Testis (tissue), 3 donors: Measurements from ENCODE around the gene CPD. TPM values are rescaled to one million over a fixed set of nuclear protein-coding genes. Genes with fewer than 3 reads are reported as not detected.
"Not testable (repeated sequence)": the region's sequence is repeated elsewhere in the genome, so short reads cannot be mapped to it uniquely, and the experiment has no call there.

Experiments
- DNase-seq: peaks from one replicate; pipeline ENCODE4 v3.0.0-alpha.2; 2019
- H3K27ac ChIP-seq, 2 donors: fragments of 200-600 bp; sonication (generic); one replicate each; pipeline ENCODE4 v1.5.1; 2019
- H3K27me3 ChIP-seq: fragments of 200-600 bp; sonication (generic); one replicate; pipeline ENCODE4 v1.5.1; 2019
- H3K36me3 ChIP-seq: fragments of 200-600 bp; sonication (generic); one replicate; pipeline ENCODE4 v1.5.1; 2017; ENCODE audit warnings: low read depth; ENCODE audit errors: missing control alignments
- H3K4me1 ChIP-seq: fragments of 200-600 bp; sonication (generic); one replicate; pipeline ENCODE4 v1.5.1; 2019
- H3K4me3 ChIP-seq, 2 donors: fragments of 200-600 bp; sonication (generic); one replicate each; pipeline ENCODE4 v1.5.1; 2017 to 2019
- H3K9me3 ChIP-seq: fragments of 200-600 bp; sonication (generic); one replicate; pipeline ENCODE4 v1.5.1; 2017
- CTCF ChIP-seq, 3 experiments: fragments of 450-650 bp in 2 of 3; fragments of 200-600 bp in 1 of 3; sonication (generic) in 1 of 3; IDR thresholded peaks; one replicate each; pipeline ENCODE4 v1.5.1; 2016 to 2019; ENCODE audit warnings: antibody characterized with exemption in 3 of 3, mild to moderate bottlenecking in 2 of 3, moderate library complexity in 1 of 3
- POLR2A ChIP-seq: fragments of 450-650 bp; IDR thresholded peaks from one replicate; pipeline ENCODE4 v1.6.1; 2017; ENCODE audit warnings: antibody characterized with exemption, mild to moderate bottlenecking, moderate library complexity
- WGBS, 2 donors: methylation state at CpG; one replicate each; pipeline ENCODE4 v1.1.5; 2018; 5-methylcytosine and 5-hydroxymethylcytosine counted together
- intact Hi-C: fragments of 100-400 bp; cut with DNase I; formaldehyde crosslinking; loops from one replicate; pipeline ENCODE4 v1.15.1; 2023; ENCODE audit warnings: low total_unique reads
- polyA plus RNA-seq: library from polyadenylated mRNA; stranded (reverse); fragments of 350-450 nt; fragmentation: Illumina TruSeq; extraction: RNeasy Lipid Tissue Mini Kit (QIAGEN cat#74804); gene quantifications from one replicate; pipeline ENCODE4 v1.2.3, GENCODE V29; 2014; ENCODE audit warnings: low read depth, low replicate concordance; ENCODE audit not compliant: insufficient read depth
- total RNA-seq, 2 donors: library from RNA; depleted of rRNA; stranded (reverse); fragments of >200 nt; gene quantifications; one replicate each; pipeline ENCODE4 v1.2.3, GENCODE V29; 2016

Gene CPD
- total and polyA plus RNA-seq, 3 donors from 2014 or later = 108 to 194 (median 134) TPM

- no peak for DNase-seq
- H3K27ac ChIP-seq = no peak overlapping the region
- H3K9me3 ChIP-seq = no peaks in the 10 kb centered on the region
- intact Hi-C loops = no loop called here
- 76 to 84% methylated on average over 5 of the region's 5 CpGs for WGBS, 2 donors
- no peaks in the 10 kb centered on the region for H3K27me3 ChIP-seq
- peaks cover 21% of the 10 kb centered on the region for H3K4me1 ChIP-seq
- no peak for TF ChIP-seq CTCF (IDR thresholded peaks at IDR 0.05)
- TF ChIP-seq POLR2A = no peak
- no peak overlapping the region for H3K4me3 ChIP-seq
- H3K36me3 ChIP-seq = no peaks in the 10 kb centered on the region
Measured at GRCh38 chr17:30341703-30342249, 37.0 kb upstream of the CPD start.

GRCh38 chr17:30343244-30343643, 35.5 kb upstream of the CPD start:
- DNase-seq, H3K27me3 ChIP-seq, H3K4me3 ChIP-seq, intact Hi-C loops, H3K36me3 ChIP-seq, H3K9me3 ChIP-seq: not testable (repeated sequence)
- peaks cover 21% of the 10 kb centered on the region for H3K4me1 ChIP-seq
- 88 to 91% methylated on average over 3 of the region's 3 CpGs for WGBS, 2 donors
- peak overlapping the region; percentile 41 to 51 for H3K27ac ChIP-seq

GRCh38 chr17:30343796-30344195, 34.9 kb upstream of the CPD start:
- Histone ChIP-seq H3K27ac (peak overlapping the region; percentile 41 to 51), H3K9me3 (no peaks in the 10 kb centered on the region), H3K27me3 (no peaks in the 10 kb centered on the region), H3K4me3 (no peak overlapping the region), H3K36me3 (no peaks in the 10 kb centered on the region), H3K4me1 (peaks cover 21% of the 10 kb centered on the region)
- intact Hi-C loops = no loop called here
- WGBS, 2 donors = 52 to 63% methylated on average over 4 of the region's 4 CpGs
- no peak for DNase-seq
- TF ChIP-seq CTCF (IDR thresholded peaks at IDR 0.05) (no peak), POLR2A (no peak)

- WGBS, 2 donors = 31 to 50% methylated on average over 9 of the region's 9 CpGs
- DNase-seq = peak; percentile 81
- intact Hi-C loops = no loop called here
- Histone ChIP-seq H3K9me3 (no peaks in the 10 kb centered on the region), H3K27me3 (no peaks in the 10 kb centered on the region), H3K27ac (peak overlapping the region; percentile 41 to 51), H3K4me3 (no peak overlapping the region), H3K36me3 (no peaks in the 10 kb centered on the region), H3K4me1 (peaks cover 21% of the 10 kb centered on the region)
- TF ChIP-seq CTCF (IDR thresholded peaks at IDR 0.05) (no peak), POLR2A (no peak)
Measured at GRCh38 chr17:30344283-30345088, 34.2 kb upstream of the CPD start.

GRCh38 chr17:30345089-30345433, 33.7 kb upstream of the CPD start:
- Histone ChIP-seq H3K4me1 (peaks cover 21% of the 10 kb centered on the region), H3K27me3 (no peaks in the 10 kb centered on the region), H3K27ac (peak overlapping the region; percentile 51 to 74), H3K36me3 (no peaks in the 10 kb centered on the region), H3K4me3 (no peak overlapping the region), H3K9me3 (no peaks in the 10 kb centered on the region)
- intact Hi-C loops = no loop called here
- TF ChIP-seq CTCF (IDR thresholded peaks at IDR 0.05) (no peak), POLR2A (no peak)
- WGBS, 2 donors = 77 to 94% methylated on average over 2 of the region's 2 CpGs
- DNase-seq = no peak
